Dendritic cell treated with granulocyte-macrophage colony-stimulating factor and Interleukin-4, amounts not matched to agents 40 ng/mL and 50 ng/mL, for 4 days (primary cell): Measurements from ENCODE around the gene POU6F2.
"Not testable (repeated sequence)": the region's sequence is repeated elsewhere in the genome, so short reads cannot be mapped to it uniquely, and the experiment has no call there.

Source experiments
- H3K27ac Mint-ChIP-seq: one replicate; pipeline ENCODE4 v1.8.0; 2022; ENCODE audit warnings: mild to moderate bottlenecking, mixed read lengths
- H3K27me3 Mint-ChIP-seq: one replicate; pipeline ENCODE4 v1.8.0; 2022; ENCODE audit warnings: mild to moderate bottlenecking, mixed read lengths
- H3K36me3 Mint-ChIP-seq: one replicate; pipeline ENCODE4 v1.8.0; 2022; ENCODE audit warnings: low read depth, mixed read lengths
- H3K4me1 Mint-ChIP-seq: one replicate; pipeline ENCODE4 v1.8.0; 2022; ENCODE audit warnings: low read depth, mixed read lengths
- H3K4me3 Mint-ChIP-seq: one replicate; pipeline ENCODE4 v1.8.0; 2022; ENCODE audit warnings: mild to moderate bottlenecking, moderate library complexity, mixed read lengths
- H3K9me3 Mint-ChIP-seq: one replicate; pipeline ENCODE4 v1.8.0; 2022; ENCODE audit warnings: mixed read lengths
- intact Hi-C: fragments of 100-400 bp; cut with micrococcal nuclease; formaldehyde crosslinking; loops from one replicate; pipeline ENCODE4 v1.15.0; 2022

The POU6F2 gene

DNA sequence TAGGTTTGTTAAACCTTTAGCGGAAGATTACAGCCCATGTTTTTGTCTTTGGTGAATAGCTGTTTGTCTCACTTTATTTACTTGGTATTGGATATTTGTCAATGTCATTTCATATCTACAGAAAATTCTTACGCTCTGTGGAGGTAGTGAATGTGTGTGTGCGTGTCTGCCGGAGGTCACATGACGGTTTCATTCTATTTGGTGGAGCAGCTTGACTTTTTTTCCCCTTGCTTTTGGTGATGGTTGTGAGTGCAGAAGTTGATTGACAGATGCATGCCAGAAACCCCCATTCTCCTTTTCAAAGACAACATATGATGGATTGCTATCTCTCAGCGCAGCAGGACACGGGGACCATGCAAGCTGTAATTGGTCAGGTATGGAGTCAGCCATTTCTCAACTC lies at the start of gene POU6F2:
Gene POU6F2 (plus strand): TSS at position 225 of the 400 bp plus-strand sequence. CDS start 45 bp downstream, at position 270.
- Mint-ChIP-seq H3K4me1 (no peaks in the 10 kb centered on the region), H3K27me3 (peaks cover 47% of the 10 kb centered on the region), H3K4me3 (no peak within 1 kb of the TSS), H3K36me3 (no peaks in the 10 kb centered on the region), H3K9me3 (no peaks in the 10 kb centered on the region), H3K27ac (no peak within 1 kb of the TSS)
- intact Hi-C loops: no loop called here

GRCh38 chr7:38928506-38928905 lies 49.2 kb upstream of the POU6F2 start:
- H3K4me3 Mint-ChIP-seq: no peak overlapping the region
- intact Hi-C loops: no loop called here
- H3K27me3 Mint-ChIP-seq: no peaks in the 10 kb centered on the region
- peaks cover 6% of the 10 kb centered on the region for H3K36me3 Mint-ChIP-seq
- H3K27ac Mint-ChIP-seq: no peak overlapping the region
- peaks cover 10% of the 10 kb centered on the region for H3K9me3 Mint-ChIP-seq
- peaks cover 29% of the 10 kb centered on the region for H3K4me1 Mint-ChIP-seq

- Mint-ChIP-seq H3K36me3 (peaks cover 6% of the 10 kb centered on the region), H3K9me3 (peaks cover 10% of the 10 kb centered on the region), H3K4me1 (peaks cover 29% of the 10 kb centered on the region), H3K27me3 (no peaks in the 10 kb centered on the region), H3K4me3 (no peak overlapping the region), H3K27ac (peak overlapping the region; percentile 23)
- intact Hi-C loops: no loop called here
These were observed 48.1 kb upstream of the POU6F2 start for GRCh38 chr7:38929460-38930171.

- H3K4me1 Mint-ChIP-seq: peaks cover 27% of the 10 kb centered on the region
- peaks cover 6% of the 10 kb centered on the region for H3K36me3 Mint-ChIP-seq
- intact Hi-C loops: no loop called here
- H3K4me3 Mint-ChIP-seq: no peak overlapping the region
- peaks cover 10% of the 10 kb centered on the region for H3K9me3 Mint-ChIP-seq
- H3K27ac Mint-ChIP-seq: no peak overlapping the region
- H3K27me3 Mint-ChIP-seq: no peaks in the 10 kb centered on the region
These were observed 45.1 kb upstream of the POU6F2 start for GRCh38 chr7:38932509-38933168.

- Mint-ChIP-seq H3K27me3 (no peaks in the 10 kb centered on the region), H3K36me3 (peaks cover 5% of the 10 kb centered on the region), H3K9me3 (peaks cover 7% of the 10 kb centered on the region), H3K27ac (no peak overlapping the region), H3K4me3 (no peak overlapping the region), H3K4me1 (peaks cover 15% of the 10 kb centered on the region)
- intact Hi-C loops: no loop called here
These were observed 43.7 kb upstream of the POU6F2 start for GRCh38 chr7:38934051-38934450.

DNA sequence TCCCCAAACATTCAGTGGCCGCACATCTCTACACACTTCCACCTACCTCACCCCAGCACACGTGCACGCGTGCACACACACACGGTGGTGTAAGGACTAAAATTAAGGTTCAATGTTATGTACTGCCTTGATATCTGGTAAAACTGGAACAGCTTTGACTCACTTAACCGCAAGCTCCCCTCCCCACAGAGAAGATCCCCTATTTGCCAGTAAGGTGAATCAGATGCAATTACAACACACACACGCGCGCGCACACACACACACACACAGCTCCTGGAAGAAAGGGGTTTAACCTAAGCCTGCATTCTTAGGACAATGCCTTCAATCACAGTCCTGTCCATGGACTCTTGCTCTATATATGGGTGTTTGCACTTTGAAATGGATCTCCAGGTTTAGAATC lies 43.2 kb upstream of the POU6F2 start:
- Mint-ChIP-seq H3K9me3 (peaks cover 2% of the 10 kb centered on the region), H3K27ac (no peak overlapping the region), H3K4me3 (no peak overlapping the region), H3K36me3 (peaks cover under 1% of the 10 kb centered on the region), H3K4me1 (peaks cover 10% of the 10 kb centered on the region), H3K27me3 (no peaks in the 10 kb centered on the region)
- intact Hi-C loops: no loop called here

DNA sequence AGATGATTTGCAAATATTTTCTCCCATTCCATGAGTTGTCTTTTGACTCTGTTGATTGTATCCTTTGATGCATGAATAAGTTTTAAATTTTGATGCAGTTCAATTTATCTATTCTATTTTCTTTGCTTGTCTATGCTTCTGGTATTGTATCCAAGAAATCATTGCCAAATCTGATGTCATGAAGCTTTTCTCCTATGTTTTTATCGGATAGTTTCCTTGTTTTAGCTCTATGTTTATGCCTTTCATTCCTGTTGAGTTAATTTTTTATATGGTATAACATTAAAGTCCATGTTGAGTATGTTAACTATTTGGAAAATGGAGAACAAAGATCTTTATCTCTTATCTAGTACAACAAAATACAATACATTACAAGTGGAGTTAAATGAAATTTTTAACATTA lies 41.1 kb upstream of the POU6F2 start:
- H3K4me1 Mint-ChIP-seq: no peaks in the 10 kb centered on the region
- intact Hi-C loops: no loop called here
- no peaks in the 10 kb centered on the region for H3K27me3 Mint-ChIP-seq
- no peaks in the 10 kb centered on the region for H3K9me3 Mint-ChIP-seq
- no peaks in the 10 kb centered on the region for H3K36me3 Mint-ChIP-seq
- H3K27ac Mint-ChIP-seq: no peak overlapping the region
- H3K4me3 Mint-ChIP-seq: no peak overlapping the region

- intact Hi-C loops: no loop called here
- Mint-ChIP-seq H3K36me3 (no peaks in the 10 kb centered on the region), H3K27ac (no peak overlapping the region), H3K27me3 (no peaks in the 10 kb centered on the region), H3K9me3 (no peaks in the 10 kb centered on the region), H3K4me3 (no peak overlapping the region), H3K4me1 (no peaks in the 10 kb centered on the region)
These were observed 39.7 kb upstream of the POU6F2 start for GRCh38 chr7:38938001-38938485.

- Mint-ChIP-seq H3K36me3 (no peaks in the 10 kb centered on the region), H3K27ac (no peak overlapping the region), H3K4me3 (no peak overlapping the region), H3K4me1 (no peaks in the 10 kb centered on the region), H3K27me3 (no peaks in the 10 kb centered on the region), H3K9me3 (no peaks in the 10 kb centered on the region)
- intact Hi-C loops: no loop called here
These were observed 39.1 kb upstream of the POU6F2 start for GRCh38 chr7:38938589-38938988.

DNA sequence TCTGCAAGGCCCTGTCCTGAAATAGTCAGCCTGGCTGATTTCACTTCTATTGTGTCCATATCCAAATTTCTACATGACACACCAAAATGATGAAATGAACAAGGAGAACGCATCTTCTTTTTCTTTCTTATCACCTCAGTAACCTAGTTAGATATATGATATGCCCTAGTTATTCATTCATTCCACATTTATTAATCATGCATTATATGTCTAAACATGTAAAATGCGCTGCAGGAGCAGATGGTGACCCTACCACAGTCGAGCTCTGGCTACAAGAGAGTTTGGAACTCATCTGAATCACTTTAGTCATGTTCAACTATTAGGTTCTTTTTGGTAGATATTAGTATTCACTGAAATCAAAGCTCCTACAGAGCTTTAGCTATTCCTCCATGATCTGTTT lies 36.9 kb upstream of the POU6F2 start:
- Mint-ChIP-seq H3K4me3 (no peak overlapping the region), H3K4me1 (no peaks in the 10 kb centered on the region), H3K27me3 (no peaks in the 10 kb centered on the region), H3K9me3 (no peaks in the 10 kb centered on the region), H3K27ac (no peak overlapping the region), H3K36me3 (no peaks in the 10 kb centered on the region)
- intact Hi-C loops: no loop called here

- no peaks in the 10 kb centered on the region for H3K9me3 Mint-ChIP-seq
- H3K36me3 Mint-ChIP-seq: no peaks in the 10 kb centered on the region
- no peaks in the 10 kb centered on the region for H3K4me1 Mint-ChIP-seq
- intact Hi-C loops: no loop called here
- H3K27me3 Mint-ChIP-seq: no peaks in the 10 kb centered on the region
- no peak overlapping the region for H3K27ac Mint-ChIP-seq
- H3K4me3 Mint-ChIP-seq: no peak overlapping the region
These were observed 35.2 kb upstream of the POU6F2 start for GRCh38 chr7:38942431-38943051.

DNA sequence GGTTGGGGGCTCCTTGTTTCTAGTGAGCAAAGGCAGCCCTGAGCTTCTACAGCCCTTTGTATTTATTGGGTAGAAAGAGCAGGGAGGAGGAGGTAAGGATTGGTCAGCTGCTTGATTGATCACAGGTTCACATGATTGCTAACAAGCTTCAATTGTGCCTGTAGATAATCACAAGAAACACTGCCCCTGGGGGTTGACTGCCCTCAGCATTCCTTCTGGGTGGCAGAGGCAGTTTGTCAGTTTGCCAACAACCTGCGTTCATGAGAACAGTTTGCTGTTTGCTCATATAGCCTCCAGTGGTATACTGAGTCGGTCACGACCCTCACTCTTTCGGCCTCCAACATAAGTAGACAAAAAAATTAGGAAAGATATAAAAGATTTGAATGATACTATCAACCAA lies 30.2 kb upstream of the POU6F2 start:
- H3K9me3 Mint-ChIP-seq, H3K36me3 Mint-ChIP-seq, H3K4me3 Mint-ChIP-seq, H3K27ac Mint-ChIP-seq, intact Hi-C loops, H3K27me3 Mint-ChIP-seq, H3K4me1 Mint-ChIP-seq: not testable (repeated sequence)

DNA sequence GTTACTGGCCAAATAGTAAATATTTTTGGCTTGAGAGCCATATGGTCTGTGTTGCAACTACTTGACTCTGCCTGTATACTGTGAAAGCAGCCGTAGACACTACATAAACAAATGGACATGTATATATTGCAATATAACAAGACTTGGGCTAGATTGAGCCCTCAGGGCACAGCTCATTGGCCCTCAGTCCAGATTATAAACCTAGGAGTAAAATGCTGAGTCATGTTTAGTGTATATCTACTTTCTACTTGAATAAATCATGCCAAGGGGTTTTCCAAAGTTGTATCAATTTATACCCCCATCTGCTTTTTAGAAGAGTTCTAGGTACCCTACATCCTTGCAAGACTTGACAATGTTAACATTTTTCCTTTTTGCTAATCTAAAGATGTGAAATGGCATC lies 27.4 kb upstream of the POU6F2 start:
- Mint-ChIP-seq H3K4me3 (no peak overlapping the region), H3K9me3 (no peaks in the 10 kb centered on the region), H3K36me3 (no peaks in the 10 kb centered on the region), H3K4me1 (peaks cover 8% of the 10 kb centered on the region), H3K27me3 (no peaks in the 10 kb centered on the region), H3K27ac (no peak overlapping the region)
- intact Hi-C loops: no loop called here

DNA sequence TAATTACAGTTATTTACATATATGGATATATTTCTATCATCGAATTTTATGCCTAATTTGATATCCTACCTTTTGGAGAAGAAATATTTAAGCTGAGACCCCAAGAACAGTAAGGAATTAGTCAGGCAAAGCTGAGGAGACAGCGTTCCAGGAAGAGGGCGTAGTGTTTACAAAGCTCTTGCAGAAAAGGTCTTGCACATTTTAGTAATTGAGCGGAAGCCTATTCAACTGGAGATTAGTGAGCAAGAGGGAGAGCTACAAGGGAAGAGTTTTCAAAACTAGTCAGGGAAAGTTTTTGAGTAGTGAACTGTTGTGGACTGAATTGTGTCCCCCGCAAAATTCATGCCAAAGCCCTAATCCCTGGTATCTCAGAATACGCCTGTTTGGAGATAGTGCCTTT lies 26.5 kb upstream of the POU6F2 start:
- H3K27me3 Mint-ChIP-seq: no peaks in the 10 kb centered on the region

More for the DNA sequence above, 26.5 kb upstream of the POU6F2 start:
- H3K4me1 Mint-ChIP-seq: peaks cover 8% of the 10 kb centered on the region
- no peak overlapping the region for H3K4me3 Mint-ChIP-seq
- H3K9me3 Mint-ChIP-seq: no peaks in the 10 kb centered on the region
- no peaks in the 10 kb centered on the region for H3K36me3 Mint-ChIP-seq
- no peak overlapping the region for H3K27ac Mint-ChIP-seq
- intact Hi-C loops: no loop called here
